Natural killer cell (primary cell): ENCODE measurements around the gene SRCIN1. TPM values are rescaled to one million over a fixed set of nuclear protein-coding genes. Genes with fewer than 3 reads are reported as not detected.

Source experiments
- ATAC-seq, 3 donors: fragments of 150-1000 bp in 2 of 3; fragments of 200-7000 bp in 1 of 3; cut with Tn5 transposase; 1 replicate in 1 of 3; 2 replicates in 2 of 3; pipeline ENCODE4 v1.10.0; 2021; ENCODE audit warnings: mild to moderate bottlenecking in 2 of 3, moderate library complexity in 2 of 3
- DNase-seq, 2 donors: peaks; one replicate each; pipeline versions ENCODE4 v3.0.0 to v3.0.0-alpha.2; 2013 to 2021; ENCODE audit warnings: mixed read lengths in 1 of 2
- H3K27ac ChIP-seq: one replicate; pipeline ENCODE4 v1.5.1; 2013; ENCODE audit warnings: mild to moderate bottlenecking, low read length
- H3K27me3 ChIP-seq: one replicate; pipeline ENCODE4 v1.6.1; 2013; ENCODE audit warnings: low read length; ENCODE audit not compliant: control insufficient read depth, insufficient read depth
- H3K36me3 ChIP-seq: one replicate; pipeline ENCODE4 v1.6.1; 2013; ENCODE audit warnings: low read length; ENCODE audit not compliant: control insufficient read depth, insufficient read depth
- H3K4me1 ChIP-seq: one replicate; pipeline ENCODE4 v1.6.1; 2013; ENCODE audit warnings: low read length; ENCODE audit not compliant: control insufficient read depth, insufficient read depth
- H3K4me3 ChIP-seq: one replicate; pipeline ENCODE4 v1.5.1; 2013; ENCODE audit warnings: low read length
- H3K9me3 ChIP-seq: one replicate; pipeline ENCODE4 v1.6.1; 2013; ENCODE audit warnings: low read length; ENCODE audit not compliant: control insufficient read depth, insufficient read depth
- H3K27ac Mint-ChIP-seq, 2 donors: one replicate each; pipeline ENCODE4 v1.8.0; 2022; ENCODE audit warnings: mild to moderate bottlenecking in 2 of 2, mixed read lengths in 2 of 2, moderate library complexity in 1 of 2
- H3K27me3 Mint-ChIP-seq, 2 donors: one replicate each; pipeline ENCODE4 v1.8.0; 2022; ENCODE audit warnings: low read depth in 2 of 2, mixed read lengths in 2 of 2
- H3K36me3 Mint-ChIP-seq: one replicate; pipeline ENCODE4 v1.8.0; 2022; ENCODE audit warnings: mixed read lengths
- H3K4me1 Mint-ChIP-seq, 2 donors: one replicate each; pipeline ENCODE4 v1.8.0; 2022; ENCODE audit warnings: mixed read lengths in 2 of 2
- H3K4me3 Mint-ChIP-seq: one replicate; pipeline ENCODE4 v1.8.0; 2022; ENCODE audit warnings: mild to moderate bottlenecking, moderate library complexity, mixed read lengths
- H3K9me3 Mint-ChIP-seq, 2 donors: one replicate each; pipeline ENCODE4 v1.8.0; 2022; ENCODE audit warnings: mixed read lengths in 2 of 2
- WGBS: methylation state at CpG from one replicate; pipeline ENCODE4 v1.1.7; 2013; ENCODE audit warnings: missing lambda C conversion rate; ENCODE audit not compliant: insufficient coverage; 5-methylcytosine and 5-hydroxymethylcytosine counted together
- intact Hi-C: fragments of 100-400 bp; cut with micrococcal nuclease; formaldehyde crosslinking; loops from one replicate; pipeline ENCODE4 v1.14.2; 2022
- total RNA-seq, 4 donors: library from RNA; stranded (reverse); fragments of 120-200 nt in 1 of 4; gene quantifications; one replicate each; pipeline versions ENCODE4 v1.2.3 to v1.2.4, GENCODE V29; 2013 to 2022
- TF ChIP-seq, protein P1 (sequence below): fragments of 200-600 bp; IDR thresholded peaks from one replicate; pipeline ENCODE4 v1.8.0; 2022; ENCODE audit warnings: antibody characterized with exemption

Gene SRCIN1
- total RNA-seq, 3 donors from 2014 or later (not counting 1 experiment from before 2014, with no cell fraction given) = 0.28 to 0.50 TPM; not detected in 1

DNA sequence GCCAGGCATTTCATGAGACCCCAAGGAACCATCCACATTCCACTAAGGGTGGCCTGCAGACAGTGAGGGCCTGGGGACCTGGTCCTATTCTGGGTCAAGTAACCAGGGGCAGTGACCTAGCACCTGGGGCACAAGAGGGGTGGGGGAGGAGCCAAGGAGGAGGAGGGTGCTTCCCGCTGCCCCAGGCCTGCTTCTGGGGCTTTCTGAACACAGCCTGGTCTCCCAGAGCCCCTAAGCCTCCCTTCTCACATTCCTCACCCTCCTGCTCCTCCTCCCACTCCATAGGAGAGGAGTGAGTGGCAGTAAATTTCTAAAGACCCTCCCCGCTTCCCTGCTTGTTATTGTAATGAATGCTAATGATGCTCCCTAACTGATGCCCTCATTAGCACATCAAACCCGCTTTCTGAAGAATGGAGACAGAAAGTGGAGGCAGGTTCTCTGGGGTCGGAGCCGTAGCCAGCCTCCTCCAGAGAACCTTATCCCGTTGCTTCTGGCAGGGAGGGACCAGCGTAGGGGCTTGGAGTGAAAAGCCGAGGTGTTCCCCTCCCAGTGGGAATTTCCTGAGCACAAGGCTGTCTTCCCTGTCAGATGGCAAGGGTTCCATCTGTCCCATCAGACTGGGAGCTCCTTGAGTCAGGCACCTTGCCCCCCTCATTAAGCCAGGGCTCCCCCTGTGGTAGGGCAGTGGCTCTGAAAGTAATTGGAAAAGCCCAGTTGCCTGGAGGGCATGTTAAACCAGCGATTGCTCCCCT, 3.7 kb upstream of the SRCIN1 start:
- ATAC-seq (no peak), DNase-seq (no peak)
- no peaks in the 10 kb centered on the region for H3K36me3 ChIP-seq
- intact Hi-C loops = loop anchor here (10.0 kb wide), 1 partner anchor 55 kb away; no protein-coding TSS in a partner anchor
- H3K27ac ChIP-seq = no peak overlapping the region
- no peak overlapping the region for H3K27ac Mint-ChIP-seq
- WGBS = 28% methylated on average over 7 of the region's 9 CpGs
- H3K27me3 Mint-ChIP-seq = peaks cover 49 to 54% of the 10 kb centered on the region in 2 donors
- peaks cover 7% of the 10 kb centered on the region for H3K9me3 ChIP-seq
- no peak overlapping the region for H3K4me3 ChIP-seq
- H3K9me3 Mint-ChIP-seq = no peaks in the 10 kb centered on the region
- H3K4me1 ChIP-seq = peaks cover 22% of the 10 kb centered on the region
- peaks cover 0 to 13% of the 10 kb centered on the region in 2 donors for H3K4me1 Mint-ChIP-seq
- TF ChIP-seq, protein P1, sequence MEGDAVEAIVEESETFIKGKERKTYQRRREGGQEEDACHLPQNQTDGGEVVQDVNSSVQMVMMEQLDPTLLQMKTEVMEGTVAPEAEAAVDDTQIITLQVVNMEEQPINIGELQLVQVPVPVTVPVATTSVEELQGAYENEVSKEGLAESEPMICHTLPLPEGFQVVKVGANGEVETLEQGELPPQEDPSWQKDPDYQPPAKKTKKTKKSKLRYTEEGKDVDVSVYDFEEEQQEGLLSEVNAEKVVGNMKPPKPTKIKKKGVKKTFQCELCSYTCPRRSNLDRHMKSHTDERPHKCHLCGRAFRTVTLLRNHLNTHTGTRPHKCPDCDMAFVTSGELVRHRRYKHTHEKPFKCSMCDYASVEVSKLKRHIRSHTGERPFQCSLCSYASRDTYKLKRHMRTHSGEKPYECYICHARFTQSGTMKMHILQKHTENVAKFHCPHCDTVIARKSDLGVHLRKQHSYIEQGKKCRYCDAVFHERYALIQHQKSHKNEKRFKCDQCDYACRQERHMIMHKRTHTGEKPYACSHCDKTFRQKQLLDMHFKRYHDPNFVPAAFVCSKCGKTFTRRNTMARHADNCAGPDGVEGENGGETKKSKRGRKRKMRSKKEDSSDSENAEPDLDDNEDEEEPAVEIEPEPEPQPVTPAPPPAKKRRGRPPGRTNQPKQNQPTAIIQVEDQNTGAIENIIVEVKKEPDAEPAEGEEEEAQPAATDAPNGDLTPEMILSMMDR = no peak
- peaks cover 39% of the 10 kb centered on the region for H3K27me3 ChIP-seq
- H3K4me3 Mint-ChIP-seq = no peak overlapping the region
- H3K36me3 Mint-ChIP-seq = no peaks in the 10 kb centered on the region

DNA sequence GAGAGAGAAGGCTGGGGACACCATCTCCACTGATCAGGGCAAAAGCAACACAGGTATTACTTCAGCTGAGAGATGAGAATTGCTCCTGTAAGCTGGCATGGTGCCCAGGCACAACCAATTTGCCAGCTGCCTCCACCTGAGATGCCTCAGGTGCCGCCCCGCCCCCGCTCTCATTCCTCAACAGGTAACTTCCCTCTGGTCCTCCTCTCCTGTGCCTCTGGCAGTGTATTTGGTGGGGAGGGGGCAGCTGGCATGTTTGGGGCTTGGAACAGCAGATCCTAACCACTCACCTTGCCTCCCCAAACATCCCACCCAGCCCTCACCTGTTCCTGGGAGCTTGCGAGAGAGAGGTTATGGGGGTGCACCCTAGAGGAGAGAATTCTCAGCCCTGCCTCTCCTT, 2.9 kb upstream of the SRCIN1 start:
- H3K4me1 ChIP-seq = peaks cover 22% of the 10 kb centered on the region
- 100% methylated on average over 1 of the region's 4 CpGs for WGBS
- H3K9me3 Mint-ChIP-seq = no peaks in the 10 kb centered on the region
- H3K9me3 ChIP-seq = peaks cover 7% of the 10 kb centered on the region
- ATAC-seq (no peak), DNase-seq (no peak)
- H3K27ac Mint-ChIP-seq = no peak overlapping the region
- H3K4me1 Mint-ChIP-seq = peaks cover 0 to 18% of the 10 kb centered on the region in 2 donors
- no peaks in the 10 kb centered on the region for H3K36me3 Mint-ChIP-seq
- H3K27me3 ChIP-seq = peaks cover 39% of the 10 kb centered on the region
- TF ChIP-seq, protein P1 = no peak
- intact Hi-C loops = no loop called here
- H3K4me3 Mint-ChIP-seq = no peak overlapping the region
- H3K36me3 ChIP-seq = no peaks in the 10 kb centered on the region
- H3K27ac ChIP-seq = no peak overlapping the region
- H3K27me3 Mint-ChIP-seq = peaks cover 46% of the 10 kb centered on the region in 2 donors
- no peak overlapping the region for H3K4me3 ChIP-seq

DNA sequence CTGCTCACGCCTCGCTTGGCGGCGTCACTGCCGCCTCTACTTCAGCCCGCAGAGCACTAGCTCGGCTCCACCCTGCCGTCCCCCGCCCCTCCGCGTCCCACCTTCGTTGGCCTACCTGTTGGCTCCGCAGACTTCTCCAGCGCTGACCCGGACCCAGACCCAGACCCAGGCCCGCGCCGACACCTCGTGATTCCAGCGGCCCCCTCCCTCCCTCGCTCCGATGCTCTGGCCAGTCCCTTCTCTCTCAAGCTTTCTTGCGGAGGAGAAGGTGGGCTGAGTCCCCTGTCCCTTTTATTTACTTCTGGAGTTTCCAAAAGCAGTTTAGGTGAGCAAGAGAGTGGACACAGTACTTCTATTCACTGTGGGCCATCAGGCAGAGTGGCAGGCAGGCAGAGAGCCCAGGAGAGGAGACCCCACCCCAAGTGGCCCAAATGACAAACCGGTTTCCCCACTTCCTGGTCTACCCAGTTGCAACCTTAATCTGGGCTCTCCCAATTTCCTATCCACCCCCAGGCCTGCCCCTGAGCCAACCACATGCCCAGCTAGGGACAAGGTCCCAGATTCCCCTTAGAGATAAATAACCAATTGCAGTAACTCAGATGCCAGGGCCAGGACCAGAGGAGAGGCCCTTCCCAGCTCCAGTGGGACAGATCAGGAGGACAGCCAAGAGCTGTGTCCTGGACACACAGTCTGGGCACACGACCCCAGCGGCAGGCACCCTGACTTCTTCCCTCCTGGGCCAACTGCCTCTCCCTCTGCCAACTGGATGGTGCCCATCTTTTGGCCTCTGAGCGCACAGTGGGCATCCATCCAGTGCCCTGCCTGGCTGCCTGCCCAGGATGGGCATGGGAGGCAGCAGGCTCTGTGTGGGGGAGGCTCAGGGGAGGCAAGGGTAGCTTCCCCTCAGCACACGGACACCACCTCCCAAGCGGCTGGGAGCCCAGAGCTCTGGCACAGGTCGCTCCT, 1.2 kb upstream of the SRCIN1 start:
- H3K36me3 ChIP-seq = no peaks in the 10 kb centered on the region
- peaks cover 5% of the 10 kb centered on the region for H3K9me3 ChIP-seq
- TF ChIP-seq, protein P1 = peak; percentile 46
- peak overlapping the region; percentile 24 to 31 for H3K27ac Mint-ChIP-seq
- no peak overlapping the region for H3K27ac ChIP-seq
- intact Hi-C loops = no loop called here
- H3K9me3 Mint-ChIP-seq = no peaks in the 10 kb centered on the region
- peaks cover 40% of the 10 kb centered on the region for H3K27me3 ChIP-seq
- 16% methylated on average over 30 of the region's 30 CpGs for WGBS
- H3K4me3 ChIP-seq = no peak overlapping the region
- H3K4me3 Mint-ChIP-seq = peak overlapping the region; percentile 86
- DNase-seq (no peak), ATAC-seq (no peak)
- H3K36me3 Mint-ChIP-seq = no peaks in the 10 kb centered on the region
- H3K27me3 Mint-ChIP-seq = peaks cover 29 to 46% of the 10 kb centered on the region in 2 donors
- peaks cover 0 to 22% of the 10 kb centered on the region in 2 donors for H3K4me1 Mint-ChIP-seq
- H3K4me1 ChIP-seq = peaks cover 22% of the 10 kb centered on the region
